D721Med (cell line): Measurements from ENCODE around the gene MAST2.
"Not testable (repeated sequence)": the region's sequence is repeated elsewhere in the genome, so short reads cannot be mapped to it uniquely, and the experiment has no call there.

Source experiments
- DNase-seq: peaks from one replicate; pipeline ENCODE4 v3.0.0; 2011; ENCODE audit warnings: low spot score; ENCODE audit not compliant: insufficient read length
- FAIRE-seq: peaks from 2 replicates; lab custom pipeline; 2011; peaks lifted over from hg19 to GRCh38; lab: Jason Lieb, UNC
- CTCF ChIP-seq: IDR thresholded peaks from 2 replicates; pipeline ENCODE4 v1.5.1; 2012; ENCODE audit warnings: mild to moderate bottlenecking, control low read depth; ENCODE audit not compliant: insufficient read depth; ENCODE audit errors: missing control alignments

Gene MAST2

DNA sequence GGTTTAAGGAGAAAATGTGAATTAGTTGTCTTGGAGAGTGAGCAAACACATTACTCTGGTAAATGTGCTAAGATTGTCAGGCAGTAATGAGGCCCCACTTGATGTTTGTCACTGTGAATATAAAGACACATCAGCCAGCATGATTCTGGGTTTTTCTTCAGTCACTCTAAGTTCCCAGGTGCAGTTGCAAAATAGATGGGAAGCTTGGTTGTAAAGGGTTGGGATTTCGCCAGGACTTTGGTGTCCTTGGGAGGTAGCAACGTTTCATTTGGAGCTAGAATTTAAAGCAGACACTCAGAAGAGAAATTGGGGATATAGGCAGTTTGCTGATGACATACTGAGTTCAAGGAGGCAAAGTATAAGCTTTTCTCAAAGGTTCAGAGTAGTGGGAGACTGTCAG, 154.3 kb downstream of the MAST2 start:
- no peak for DNase-seq
- no peak for TF ChIP-seq CTCF
- FAIRE-seq: no peak

GRCh38 chr1:45958317-45958716, 154.9 kb downstream of the MAST2 start:
- no peak for FAIRE-seq
- no peak for TF ChIP-seq CTCF
- DNase-seq: no peak

- FAIRE-seq (no peak), DNase-seq (no peak)
- no peak for TF ChIP-seq CTCF
Measured at GRCh38 chr1:45960930-45961715, 157.7 kb downstream of the MAST2 start.

- not testable (repeated sequence) for FAIRE-seq, DNase-seq
Measured at GRCh38 chr1:45961936-45962335, 158.5 kb downstream of the MAST2 start.

DNA sequence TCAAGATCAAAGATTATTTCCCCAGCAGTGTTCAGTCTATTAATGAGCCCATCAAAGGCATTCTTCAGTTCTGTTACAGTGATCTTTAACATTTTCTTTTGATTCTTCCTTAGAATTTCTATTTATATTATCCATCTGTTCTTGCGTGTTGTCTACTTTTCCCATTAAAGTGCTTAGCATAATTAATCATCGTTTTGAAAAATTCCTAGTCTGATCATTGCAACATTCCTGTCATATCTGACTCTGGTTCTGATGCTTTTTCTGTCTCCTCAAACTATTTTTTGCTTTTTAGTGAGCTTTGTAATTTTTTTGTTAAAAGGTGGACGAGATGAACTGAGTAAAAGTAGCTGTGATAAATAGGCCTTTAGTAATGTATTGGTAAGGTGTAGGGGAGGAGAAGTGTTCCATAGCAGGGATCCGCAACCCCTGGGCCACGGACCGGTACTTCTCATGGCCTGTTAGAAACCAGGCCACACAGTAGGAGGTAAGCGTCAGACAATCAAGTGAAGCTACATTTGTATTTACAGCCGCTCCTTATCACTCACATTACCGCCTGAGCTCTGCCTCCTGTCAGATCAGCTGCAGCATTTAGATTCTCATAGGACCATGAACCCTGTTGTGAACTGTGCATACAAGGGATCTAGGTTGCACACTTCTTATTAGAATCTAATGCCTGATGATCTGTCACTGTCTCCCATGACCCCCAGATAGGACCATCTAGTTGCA, 165.7 kb downstream of the MAST2 start:
- FAIRE-seq (no peak), DNase-seq (no peak)
- no peak for TF ChIP-seq CTCF

DNA sequence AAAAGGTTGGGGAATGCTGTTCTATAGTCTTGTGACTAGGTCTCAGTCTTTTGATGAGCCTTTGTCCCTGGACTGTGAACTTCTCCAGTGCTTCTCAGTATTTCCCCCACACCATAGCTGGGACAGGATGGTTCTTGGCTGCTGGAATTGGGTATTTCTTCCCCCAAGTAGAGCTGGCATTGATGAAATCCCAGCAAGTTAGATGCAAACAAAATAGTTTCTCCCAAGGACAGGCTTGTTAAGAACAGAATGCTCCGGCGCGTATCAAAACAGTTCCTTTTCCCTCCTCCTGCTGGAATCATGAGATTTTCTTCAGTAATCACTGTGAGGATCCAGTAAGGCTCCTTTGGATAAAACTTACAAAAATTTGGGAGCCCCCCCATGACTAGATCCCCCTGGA, 166.5 kb downstream of the MAST2 start:
- no peak for FAIRE-seq

GRCh38 chr1:45971335-45971734, 167.9 kb downstream of the MAST2 start:
- DNase-seq: no peak
- TF ChIP-seq CTCF: no peak
- FAIRE-seq: no peak

More for the DNA sequence above, 166.5 kb downstream of the MAST2 start:
- no peak for TF ChIP-seq CTCF
- DNase-seq: no peak
